Activated T-cell treated with anti-CD3 and anti-CD28 coated beads, Interleukin-2, amount 50 U/mL, for 72 hours (primary cell): ENCODE results near the gene DUSP28. TPM values are rescaled to one million over a fixed set of nuclear protein-coding genes. Genes with fewer than 3 reads are reported as not detected.

Experiments used
- total RNA-seq, 2 donors: library from RNA; stranded (reverse); gene quantifications; one replicate each; pipeline ENCODE4 v1.2.3, GENCODE V29; 2022

Gene DUSP28
- total RNA-seq, 2 donors from 2014 or later: 7.1 to 7.3 TPM

Other genes with a start within 250 kb of the DUSP28 start
- gene GPC1, start 124.7 kb upstream of the DUSP28 start, total RNA-seq: 1 to 10 TPM; 3.2 to 3.6 TPM
- 10 to 100 TPM; 31.6 to 44.9 TPM for gene ANKMY1, start 2.4 kb upstream of the DUSP28 start, total RNA-seq
- gene RNPEPL1, start 8.1 kb downstream of the DUSP28 start, total RNA-seq: 10 to 100 TPM; 74.0 to 77.3 TPM
- 10 to 100 TPM; 36.9 to 43.7 TPM for gene CAPN10, start 26.4 kb downstream of the DUSP28 start, total RNA-seq
- 10 to 100 TPM; 48.2 to 50.7 TPM for gene GPR35, start 65.1 kb downstream of the DUSP28 start, total RNA-seq
- not detected for gene AQP12B, start 122.5 kb downstream of the DUSP28 start, total RNA-seq
- not detected for gene AQP12A, start 131.5 kb downstream of the DUSP28 start, total RNA-seq